HG02840 (cell line): ENCODE results near the gene SLC7A4.

Source experiments
- ATAC-seq: cut with Tn5 transposase; IDR thresholded peaks from one replicate; pipeline ENCODE4 v1.9.1; 2021; ENCODE audit warnings: mild to moderate bottlenecking, moderate library complexity, moderate number of reproducible peaks; ENCODE audit not compliant: unreplicated experiment, low FRiP score

SLC7A4 gene

GRCh38 chr22:21000207-21000986 lies 32.0 kb downstream of the SLC7A4 start:
- ATAC-seq, result no peak

GRCh38 chr22:20999350-21000206 lies 32.8 kb downstream of the SLC7A4 start:
- ATAC-seq, result no peak

GRCh38 chr22:20998411-20999336 lies 33.7 kb downstream of the SLC7A4 start:
- ATAC-seq, result no peak

DNA sequence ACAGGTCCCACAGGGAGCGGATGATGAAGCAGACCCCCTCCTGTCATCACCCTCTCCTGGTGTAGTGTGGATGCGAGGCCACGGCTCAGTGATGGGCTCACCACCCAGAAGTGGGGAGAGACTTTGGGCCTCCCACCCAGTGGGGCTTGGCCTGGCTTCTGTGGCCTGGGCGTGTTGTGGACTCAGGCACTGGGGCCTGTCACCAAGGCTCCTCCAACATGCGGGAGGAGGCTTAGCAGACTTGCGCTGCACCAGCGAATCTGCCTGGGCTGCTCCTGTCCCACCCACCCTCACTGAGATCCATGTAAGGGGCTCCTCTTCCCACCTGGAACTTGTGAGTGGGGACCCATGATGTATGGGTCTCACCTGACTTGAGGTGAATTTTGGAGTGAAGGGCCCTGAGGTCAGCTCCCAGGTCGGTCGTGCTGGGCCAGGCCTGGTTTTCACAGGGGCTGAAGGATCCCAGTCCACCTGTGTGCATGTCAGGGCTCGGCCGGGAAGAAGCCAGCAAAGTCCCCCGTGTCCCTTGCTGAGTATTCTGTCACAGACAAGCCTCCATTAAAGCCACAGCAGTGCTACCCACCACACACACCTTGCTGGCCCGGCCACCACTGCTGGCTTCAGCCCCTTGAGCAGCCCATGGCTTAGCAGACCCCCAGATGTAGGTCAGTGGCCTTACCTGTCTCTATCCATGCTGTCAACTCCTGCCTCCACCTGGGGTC lies 34.7 kb downstream of the SLC7A4 start:
- no peak for ATAC-seq

DNA sequence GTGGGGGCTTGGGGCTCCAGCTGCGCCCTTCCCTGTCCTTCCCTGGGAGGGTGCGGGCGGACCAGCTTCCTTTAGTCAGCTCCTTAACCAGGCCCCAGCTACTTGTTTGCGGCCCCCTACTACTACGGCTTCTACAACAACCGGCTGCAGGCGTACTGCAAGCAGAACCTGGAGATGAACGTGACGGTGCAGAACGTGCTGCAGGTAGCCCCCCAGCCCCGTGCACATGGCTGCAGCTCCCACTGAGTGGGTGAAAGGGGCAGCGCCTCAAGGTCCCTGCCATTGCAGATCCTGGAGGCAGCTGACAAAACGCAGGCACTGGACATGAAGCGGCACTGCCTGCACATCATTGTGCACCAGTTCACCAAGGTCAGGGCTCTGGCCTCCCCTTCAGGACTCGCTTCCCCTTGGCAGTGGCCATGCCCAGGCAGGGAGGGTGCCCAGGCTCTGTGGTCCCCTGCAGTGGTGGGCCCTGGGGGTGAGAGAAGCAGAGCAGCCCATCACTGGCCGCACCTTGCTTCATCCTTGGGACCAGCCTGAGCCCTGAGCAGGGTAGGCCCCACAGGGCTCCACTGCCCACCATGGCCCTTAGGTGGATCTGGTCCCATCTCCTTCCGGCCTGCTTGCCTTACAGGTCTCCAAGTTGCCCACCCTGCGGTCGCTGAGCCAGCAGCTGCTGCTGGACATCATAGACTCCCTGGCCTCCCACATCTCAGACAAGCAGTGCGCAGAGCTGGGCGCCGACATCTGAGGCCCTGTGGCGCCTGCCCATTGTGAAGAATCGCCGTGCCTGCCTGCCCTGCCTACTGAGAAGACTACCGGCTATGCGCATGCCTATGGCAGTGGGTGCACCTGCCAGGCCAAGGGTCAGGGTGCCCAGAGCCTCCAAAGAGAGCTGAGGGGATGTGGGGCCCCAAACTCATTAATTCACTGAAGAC lies 35.5 kb downstream of the SLC7A4 start:
- no peak for ATAC-seq

GRCh38 chr22:20996031-20996410 lies 36.3 kb downstream of the SLC7A4 start:
- no peak for ATAC-seq

DNA sequence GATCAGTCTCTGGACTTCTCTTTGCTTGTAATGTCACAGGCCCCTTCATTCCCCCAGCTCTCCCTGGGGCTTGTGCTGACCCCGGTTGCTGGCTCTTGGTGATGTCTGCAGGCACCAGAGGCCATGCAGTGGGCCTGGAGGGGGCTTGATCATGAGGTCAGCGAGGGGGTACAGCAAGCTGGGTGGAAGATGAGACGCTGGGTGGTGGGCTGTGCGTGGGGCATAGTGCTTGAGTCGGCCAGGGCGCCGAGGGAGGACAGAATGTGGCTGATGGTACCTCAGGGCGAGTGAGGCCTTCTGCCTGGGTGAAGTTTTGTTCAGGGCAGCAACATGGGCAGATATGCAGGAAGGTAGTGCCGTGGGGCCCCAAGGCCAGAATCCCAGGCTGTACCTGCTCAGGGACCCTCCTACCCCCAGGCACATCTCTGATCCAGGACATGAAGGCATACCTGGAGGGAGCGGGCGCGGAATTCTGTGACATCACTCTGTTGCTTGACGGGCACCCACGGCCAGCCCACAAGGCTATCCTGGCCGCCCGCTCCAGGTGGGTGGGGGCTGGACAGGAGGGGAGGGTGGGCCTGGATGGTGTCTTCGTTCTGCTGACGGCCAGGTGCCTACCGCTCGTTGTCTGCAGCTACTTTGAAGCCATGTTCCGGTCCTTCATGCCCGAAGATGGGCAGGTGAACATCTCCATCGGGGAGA lies 36.9 kb downstream of the SLC7A4 start:
- ATAC-seq, result no peak

DNA sequence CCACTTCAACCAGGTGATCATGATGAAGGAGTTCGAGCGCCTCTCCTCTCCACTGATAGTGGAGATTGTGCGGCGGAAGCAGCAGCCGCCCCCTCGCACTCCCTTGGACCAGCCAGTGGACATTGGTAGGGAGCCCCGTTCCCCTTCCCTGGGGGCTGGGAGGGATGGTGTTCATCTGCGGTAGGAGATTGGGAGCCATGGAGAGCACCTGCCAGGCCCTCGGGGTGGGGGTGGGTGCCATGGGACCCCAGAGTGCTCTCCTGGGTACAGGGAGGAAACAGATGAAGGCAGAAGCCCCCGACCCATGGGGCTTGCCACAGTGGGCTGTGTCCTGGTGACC lies 37.5 kb downstream of the SLC7A4 start:
- ATAC-seq, result no peak

GRCh38 chr22:20994128-20994901 lies 38.0 kb downstream of the SLC7A4 start:
- ATAC-seq, result no peak

DNA sequence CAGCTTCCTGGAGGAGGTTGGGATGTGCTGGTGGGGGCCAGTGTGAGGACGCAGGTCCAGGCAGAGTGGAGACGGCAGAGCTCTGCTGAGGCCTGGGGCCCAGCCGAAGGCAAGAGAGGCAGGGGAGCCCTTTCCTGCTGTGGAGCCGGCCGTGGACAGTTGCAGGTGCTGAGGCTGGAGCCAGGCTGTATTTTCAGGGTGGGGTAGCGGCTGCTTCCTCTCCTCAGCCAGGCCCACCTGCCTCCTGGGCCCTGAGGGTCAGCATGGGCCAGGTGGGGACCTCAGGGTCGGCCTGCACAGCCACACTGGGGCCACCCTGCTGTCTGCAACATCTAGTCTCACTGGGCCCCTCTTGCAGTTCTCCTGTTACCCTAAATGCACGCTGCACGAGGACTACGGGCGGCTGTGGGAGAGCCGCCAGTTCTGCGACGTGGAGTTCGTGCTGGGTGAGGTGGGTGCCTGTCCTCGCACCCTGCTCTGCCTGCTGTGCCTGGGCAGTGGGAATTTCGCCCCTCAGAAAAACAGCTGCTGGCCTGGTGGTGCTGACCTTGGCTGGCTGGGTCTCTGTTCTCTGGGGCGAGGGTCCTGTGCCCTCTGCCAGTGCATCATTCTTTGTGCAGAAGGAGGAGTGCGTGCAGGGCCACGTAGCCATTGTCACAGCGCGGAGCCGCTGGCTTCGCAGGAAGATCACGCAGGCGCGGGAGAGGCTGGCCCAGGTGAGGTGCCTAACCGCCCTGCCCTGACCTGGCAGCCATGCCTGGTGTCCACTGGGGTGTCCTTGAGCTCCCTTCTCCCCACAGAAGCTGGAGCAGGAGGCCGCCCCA lies 38.8 kb downstream of the SLC7A4 start:
- ATAC-seq, result no peak

GRCh38 chr22:20992456-20993303 lies 39.7 kb downstream of the SLC7A4 start:
- ATAC-seq, result no peak

GRCh38 chr22:20992056-20992442 lies 40.3 kb downstream of the SLC7A4 start:
- no peak for ATAC-seq

GRCh38 chr22:20991252-20992055 lies 40.9 kb downstream of the SLC7A4 start:
- no peak for ATAC-seq

- no peak for ATAC-seq
These were observed 41.9 kb downstream of the SLC7A4 start for GRCh38 chr22:20990184-20991180.
